SK-N-SH (cell line): ENCODE results near the gene NCAPD3.

Experiments used
- ELF1 ChIP-seq: IDR thresholded peaks from 2 replicates; pipeline ENCODE4 v1.4.0; 2012
- FOSL2 ChIP-seq: IDR thresholded peaks from 2 replicates; pipeline ENCODE4 v1.4.0; 2012; ENCODE audit warnings: low read depth, mild to moderate bottlenecking, moderate library complexity, borderline replicate concordance
- RAD21 ChIP-seq: IDR thresholded peaks from 2 replicates; pipeline ENCODE4 v1.6.1; 2012; ENCODE audit warnings: mild to moderate bottlenecking, low read length
- RFX5 ChIP-seq: IDR thresholded peaks from 2 replicates; pipeline ENCODE4 v1.6.1; 2012; ENCODE audit warnings: mild to moderate bottlenecking, improper control_type of control experiment, low read length
- TAF1 ChIP-seq: IDR thresholded peaks from 2 replicates; pipeline ENCODE4 v1.6.1; 2012; ENCODE audit warnings: low read depth, mild to moderate bottlenecking, low read length, moderate library complexity, borderline replicate concordance
- TF ChIP-seq, protein P1 (sequence below): fragments of 200-600 bp; sonication (generic); IDR thresholded peaks from 2 replicates; pipeline ENCODE4 v1.6.1; 2017; ENCODE audit warnings: antibody characterized with exemption, mild to moderate bottlenecking, moderate library complexity
- TF ChIP-seq, protein P2 (sequence below): fragments of 150-350 bp; IDR thresholded peaks from 2 replicates; pipeline ENCODE4 v1.6.1; 2017; ENCODE audit warnings: antibody characterized with exemption, low read length, low read depth, borderline replicate concordance
- TF ChIP-seq, protein P3 (sequence below): IDR thresholded peaks from 2 replicates; pipeline ENCODE4 v1.4.0; 2012; ENCODE audit warnings: low read depth, borderline replicate concordance
- TF ChIP-seq, protein P4 (sequence below): IDR thresholded peaks from 2 replicates; pipeline ENCODE4 v1.6.1; 2012; ENCODE audit warnings: mild to moderate bottlenecking, low read depth, low read length, moderate library complexity

DNA sequence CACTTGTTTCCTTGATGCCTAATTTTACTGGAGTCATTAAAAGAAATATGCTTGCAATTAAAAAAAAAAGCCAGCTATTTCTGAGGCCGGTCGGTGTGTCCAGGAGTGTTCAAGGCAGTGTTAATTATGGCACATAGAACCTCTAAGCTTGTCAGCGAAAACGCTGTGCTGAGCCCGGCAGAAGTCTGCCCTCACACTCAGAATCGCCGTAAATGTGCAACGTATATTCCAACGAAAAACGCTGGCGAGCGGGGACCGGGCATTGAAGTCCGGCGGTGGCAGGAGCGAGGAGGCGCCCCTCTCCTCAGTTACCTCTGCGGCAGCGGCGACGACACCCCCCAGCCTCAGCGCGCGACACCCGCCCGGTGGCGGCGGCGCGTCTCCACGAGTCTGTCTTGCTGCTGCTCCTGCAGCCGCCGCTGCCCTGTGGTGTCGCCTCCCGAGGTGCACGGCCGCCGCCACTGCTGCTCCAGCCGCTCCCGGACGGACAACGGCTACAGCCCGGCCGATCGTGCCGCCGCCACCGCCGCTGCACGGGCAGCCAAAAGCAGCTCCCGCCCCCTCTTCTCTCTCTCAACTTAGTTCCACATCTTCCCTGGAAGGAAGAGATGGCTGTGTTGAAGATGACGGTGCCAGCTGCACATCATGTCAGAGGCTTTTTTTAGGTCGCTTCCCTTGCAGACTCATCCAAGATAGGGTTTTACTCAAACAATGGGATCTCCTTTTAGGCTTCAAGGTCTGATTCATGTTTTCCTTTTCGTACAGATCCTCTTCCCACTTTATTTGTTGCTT lies 98.9 kb downstream of the NCAPD3 start:
- TF ChIP-seq, protein P1, sequence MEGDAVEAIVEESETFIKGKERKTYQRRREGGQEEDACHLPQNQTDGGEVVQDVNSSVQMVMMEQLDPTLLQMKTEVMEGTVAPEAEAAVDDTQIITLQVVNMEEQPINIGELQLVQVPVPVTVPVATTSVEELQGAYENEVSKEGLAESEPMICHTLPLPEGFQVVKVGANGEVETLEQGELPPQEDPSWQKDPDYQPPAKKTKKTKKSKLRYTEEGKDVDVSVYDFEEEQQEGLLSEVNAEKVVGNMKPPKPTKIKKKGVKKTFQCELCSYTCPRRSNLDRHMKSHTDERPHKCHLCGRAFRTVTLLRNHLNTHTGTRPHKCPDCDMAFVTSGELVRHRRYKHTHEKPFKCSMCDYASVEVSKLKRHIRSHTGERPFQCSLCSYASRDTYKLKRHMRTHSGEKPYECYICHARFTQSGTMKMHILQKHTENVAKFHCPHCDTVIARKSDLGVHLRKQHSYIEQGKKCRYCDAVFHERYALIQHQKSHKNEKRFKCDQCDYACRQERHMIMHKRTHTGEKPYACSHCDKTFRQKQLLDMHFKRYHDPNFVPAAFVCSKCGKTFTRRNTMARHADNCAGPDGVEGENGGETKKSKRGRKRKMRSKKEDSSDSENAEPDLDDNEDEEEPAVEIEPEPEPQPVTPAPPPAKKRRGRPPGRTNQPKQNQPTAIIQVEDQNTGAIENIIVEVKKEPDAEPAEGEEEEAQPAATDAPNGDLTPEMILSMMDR = no peak
- TF ChIP-seq, protein P2, sequence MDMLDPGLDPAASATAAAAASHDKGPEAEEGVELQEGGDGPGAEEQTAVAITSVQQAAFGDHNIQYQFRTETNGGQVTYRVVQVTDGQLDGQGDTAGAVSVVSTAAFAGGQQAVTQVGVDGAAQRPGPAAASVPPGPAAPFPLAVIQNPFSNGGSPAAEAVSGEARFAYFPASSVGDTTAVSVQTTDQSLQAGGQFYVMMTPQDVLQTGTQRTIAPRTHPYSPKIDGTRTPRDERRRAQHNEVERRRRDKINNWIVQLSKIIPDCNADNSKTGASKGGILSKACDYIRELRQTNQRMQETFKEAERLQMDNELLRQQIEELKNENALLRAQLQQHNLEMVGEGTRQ = no peak
- TF ChIP-seq RFX5 = no peak
- no peak for TF ChIP-seq FOSL2
- no peak for TF ChIP-seq ELF1
- no peak for TF ChIP-seq TAF1
- TF ChIP-seq RAD21 = no peak
- TF ChIP-seq, protein P3, sequence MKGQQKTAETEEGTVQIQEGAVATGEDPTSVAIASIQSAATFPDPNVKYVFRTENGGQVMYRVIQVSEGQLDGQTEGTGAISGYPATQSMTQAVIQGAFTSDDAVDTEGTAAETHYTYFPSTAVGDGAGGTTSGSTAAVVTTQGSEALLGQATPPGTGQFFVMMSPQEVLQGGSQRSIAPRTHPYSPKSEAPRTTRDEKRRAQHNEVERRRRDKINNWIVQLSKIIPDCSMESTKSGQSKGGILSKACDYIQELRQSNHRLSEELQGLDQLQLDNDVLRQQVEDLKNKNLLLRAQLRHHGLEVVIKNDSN = no peak
- TF ChIP-seq, protein P4, sequence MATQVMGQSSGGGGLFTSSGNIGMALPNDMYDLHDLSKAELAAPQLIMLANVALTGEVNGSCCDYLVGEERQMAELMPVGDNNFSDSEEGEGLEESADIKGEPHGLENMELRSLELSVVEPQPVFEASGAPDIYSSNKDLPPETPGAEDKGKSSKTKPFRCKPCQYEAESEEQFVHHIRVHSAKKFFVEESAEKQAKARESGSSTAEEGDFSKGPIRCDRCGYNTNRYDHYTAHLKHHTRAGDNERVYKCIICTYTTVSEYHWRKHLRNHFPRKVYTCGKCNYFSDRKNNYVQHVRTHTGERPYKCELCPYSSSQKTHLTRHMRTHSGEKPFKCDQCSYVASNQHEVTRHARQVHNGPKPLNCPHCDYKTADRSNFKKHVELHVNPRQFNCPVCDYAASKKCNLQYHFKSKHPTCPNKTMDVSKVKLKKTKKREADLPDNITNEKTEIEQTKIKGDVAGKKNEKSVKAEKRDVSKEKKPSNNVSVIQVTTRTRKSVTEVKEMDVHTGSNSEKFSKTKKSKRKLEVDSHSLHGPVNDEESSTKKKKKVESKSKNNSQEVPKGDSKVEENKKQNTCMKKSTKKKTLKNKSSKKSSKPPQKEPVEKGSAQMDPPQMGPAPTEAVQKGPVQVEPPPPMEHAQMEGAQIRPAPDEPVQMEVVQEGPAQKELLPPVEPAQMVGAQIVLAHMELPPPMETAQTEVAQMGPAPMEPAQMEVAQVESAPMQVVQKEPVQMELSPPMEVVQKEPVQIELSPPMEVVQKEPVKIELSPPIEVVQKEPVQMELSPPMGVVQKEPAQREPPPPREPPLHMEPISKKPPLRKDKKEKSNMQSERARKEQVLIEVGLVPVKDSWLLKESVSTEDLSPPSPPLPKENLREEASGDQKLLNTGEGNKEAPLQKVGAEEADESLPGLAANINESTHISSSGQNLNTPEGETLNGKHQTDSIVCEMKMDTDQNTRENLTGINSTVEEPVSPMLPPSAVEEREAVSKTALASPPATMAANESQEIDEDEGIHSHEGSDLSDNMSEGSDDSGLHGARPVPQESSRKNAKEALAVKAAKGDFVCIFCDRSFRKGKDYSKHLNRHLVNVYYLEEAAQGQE = no peak
